HEK293 (cell line): Measurements from ENCODE around the gene MPC1.

Experiments
- CTCF ChIA-PET: fragments of 350-600 bp; formaldehyde crosslinking; extraction: SDS; loops from one replicate; lab custom pipeline; 2021; ENCODE audit warnings: antibody characterized with exemption; lab: Yijun Ruan, JAX
- POLR2A ChIA-PET: fragments of 300-600 bp; formaldehyde crosslinking; extraction: SDS; loops from one replicate; lab custom pipeline; 2020; ENCODE audit warnings: antibody characterized with exemption, inconsistent platforms; lab: Yijun Ruan, JAX
- H3K27ac ChIP-seq: fragments of 200-500 bp; sonication (Bioruptor generic); 2 replicates; pipeline ENCODE4 v1.5.1; 2014; ENCODE audit warnings: low read depth, low read length, control low read depth, inconsistent platforms; ENCODE audit errors: extremely low read depth
- H3K36me3 ChIP-seq, 2 experiments: fragments of 200-500 bp in 1 of 2; sonication (Bioruptor generic) in 1 of 2; 1 replicate in 1 of 2; 2 replicates in 1 of 2; pipeline ENCODE4 v1.5.1; 2014 to 2017; ENCODE audit warnings: inconsistent platforms in 2 of 2, low read length in 2 of 2; ENCODE audit not compliant: control insufficient read depth in 2 of 2, insufficient read depth in 1 of 2
- H3K4me1 ChIP-seq: fragments of 200-500 bp; sonication (Bioruptor generic); 2 replicates; pipeline ENCODE4 v1.5.1; 2014; ENCODE audit warnings: mild to moderate bottlenecking, low read length, inconsistent platforms; ENCODE audit not compliant: control insufficient read depth, insufficient read depth
- H3K4me3 ChIP-seq: 2 replicates; pipeline ENCODE4 v1.5.1; 2011; ENCODE audit warnings: low read depth, mild to moderate bottlenecking, control low read depth, low read length, moderate library complexity
- H3K9me3 ChIP-seq: fragments of 200-500 bp; sonication (Bioruptor generic); 2 replicates; pipeline ENCODE4 v1.5.1; 2014; ENCODE audit warnings: low read depth, low read length, inconsistent platforms; ENCODE audit not compliant: control insufficient read depth, insufficient read depth
- HOXC10 ChIP-seq: sonication (generic); formaldehyde crosslinking; IDR thresholded peaks from 2 replicates; pipeline ENCODE4 v1.8.1; 2023; ENCODE audit warnings: mild to moderate bottlenecking, missing genetic modification reagents
- SETDB1 ChIP-seq: IDR thresholded peaks from one replicate; pipeline ENCODE4 v1.6.1; 2017; ENCODE audit warnings: mild to moderate bottlenecking, low read length, moderate library complexity, mixed read lengths; ENCODE audit not compliant: insufficient read length
- ZNF121 ChIP-seq: fragments of 450-650 bp; formaldehyde crosslinking; IDR thresholded peaks from 2 replicates; pipeline ENCODE4 v1.5.1; 2016; ENCODE audit warnings: missing biosample characterization, missing genetic modification characterization
- ZNF146 ChIP-seq: fragments of 450-650 bp; formaldehyde crosslinking; IDR thresholded peaks from 2 replicates; pipeline ENCODE4 v1.5.1; 2016; ENCODE audit warnings: missing biosample characterization, missing genetic modification characterization
- ZNF202 ChIP-seq: fragments of 450-650 bp; formaldehyde crosslinking; IDR thresholded peaks from 2 replicates; pipeline ENCODE4 v1.5.1; 2016; ENCODE audit warnings: missing biosample characterization, missing genetic modification characterization, borderline replicate concordance
- ZNF221 ChIP-seq: fragments of 450-650 bp; formaldehyde crosslinking; IDR thresholded peaks from 2 replicates; pipeline ENCODE4 v1.5.1; 2017; ENCODE audit warnings: missing biosample characterization, missing genetic modification characterization, borderline replicate concordance
- ZNF223 ChIP-seq: fragments of 450-650 bp; formaldehyde crosslinking; IDR thresholded peaks from 2 replicates; pipeline ENCODE4 v1.5.1; 2016; ENCODE audit warnings: missing biosample characterization, missing genetic modification characterization
- ZNF292 ChIP-seq: fragments of 450-650 bp; formaldehyde crosslinking; IDR thresholded peaks from 2 replicates; pipeline ENCODE4 v1.5.1; 2016; ENCODE audit warnings: low read depth, missing biosample characterization, missing genetic modification characterization, borderline replicate concordance
- ZNF354C ChIP-seq: fragments of 450-650 bp; formaldehyde crosslinking; IDR thresholded peaks from 2 replicates; pipeline ENCODE4 v1.5.1; 2016; ENCODE audit warnings: missing biosample characterization, missing genetic modification characterization, low read depth, borderline replicate concordance
- ZNF433 ChIP-seq: fragments of 450-650 bp; formaldehyde crosslinking; IDR thresholded peaks from 2 replicates; pipeline ENCODE4 v1.5.1; 2016; ENCODE audit warnings: missing biosample characterization, missing genetic modification characterization, low read depth
- ZNF549 ChIP-seq: fragments of 450-650 bp; IDR thresholded peaks from 2 replicates; pipeline ENCODE4 v1.5.1; 2018; ENCODE audit warnings: missing biosample characterization, missing genetic modification characterization, mild to moderate bottlenecking, inconsistent platforms, moderate library complexity
- ZNF660 ChIP-seq: fragments of 450-650 bp; IDR thresholded peaks from 2 replicates; pipeline ENCODE4 v1.5.1; 2018; ENCODE audit warnings: missing biosample characterization, mild to moderate bottlenecking, missing genetic modification characterization
- ZNF776 ChIP-seq: fragments of 450-650 bp; formaldehyde crosslinking; IDR thresholded peaks from 2 replicates; pipeline ENCODE4 v1.5.0; 2017; ENCODE audit warnings: missing biosample characterization, missing genetic modification characterization, borderline replicate concordance
- ZSCAN23 ChIP-seq: fragments of 450-650 bp; formaldehyde crosslinking; IDR thresholded peaks from 2 replicates; pipeline ENCODE4 v1.5.1; 2016; ENCODE audit warnings: missing biosample characterization, missing genetic modification characterization
- TF ChIP-seq, protein P1 (sequence below): fragments of 450-650 bp; formaldehyde crosslinking; optimal IDR thresholded peaks from 2 replicates; pipeline ENCODE3; 2016; ENCODE audit warnings: missing biosample characterization, mild to moderate bottlenecking, missing genetic modification characterization
- TF ChIP-seq, protein P2 (sequence below): fragments of 450-650 bp; formaldehyde crosslinking; IDR thresholded peaks from 2 replicates; pipeline ENCODE4 v1.5.1; 2016; ENCODE audit warnings: missing biosample characterization, missing genetic modification characterization
- TF ChIP-seq, protein P3 (sequence below): fragments of 450-650 bp; formaldehyde crosslinking; IDR thresholded peaks from 2 replicates; pipeline ENCODE4 v1.5.1; 2017; ENCODE audit warnings: missing biosample characterization, missing genetic modification characterization
- TF ChIP-seq, protein P4 (sequence below): fragments of 450-650 bp; formaldehyde crosslinking; IDR thresholded peaks from 2 replicates; pipeline ENCODE4 v1.5.1; 2017; ENCODE audit warnings: missing biosample characterization, missing genetic modification characterization

The MPC1 gene

DNA sequence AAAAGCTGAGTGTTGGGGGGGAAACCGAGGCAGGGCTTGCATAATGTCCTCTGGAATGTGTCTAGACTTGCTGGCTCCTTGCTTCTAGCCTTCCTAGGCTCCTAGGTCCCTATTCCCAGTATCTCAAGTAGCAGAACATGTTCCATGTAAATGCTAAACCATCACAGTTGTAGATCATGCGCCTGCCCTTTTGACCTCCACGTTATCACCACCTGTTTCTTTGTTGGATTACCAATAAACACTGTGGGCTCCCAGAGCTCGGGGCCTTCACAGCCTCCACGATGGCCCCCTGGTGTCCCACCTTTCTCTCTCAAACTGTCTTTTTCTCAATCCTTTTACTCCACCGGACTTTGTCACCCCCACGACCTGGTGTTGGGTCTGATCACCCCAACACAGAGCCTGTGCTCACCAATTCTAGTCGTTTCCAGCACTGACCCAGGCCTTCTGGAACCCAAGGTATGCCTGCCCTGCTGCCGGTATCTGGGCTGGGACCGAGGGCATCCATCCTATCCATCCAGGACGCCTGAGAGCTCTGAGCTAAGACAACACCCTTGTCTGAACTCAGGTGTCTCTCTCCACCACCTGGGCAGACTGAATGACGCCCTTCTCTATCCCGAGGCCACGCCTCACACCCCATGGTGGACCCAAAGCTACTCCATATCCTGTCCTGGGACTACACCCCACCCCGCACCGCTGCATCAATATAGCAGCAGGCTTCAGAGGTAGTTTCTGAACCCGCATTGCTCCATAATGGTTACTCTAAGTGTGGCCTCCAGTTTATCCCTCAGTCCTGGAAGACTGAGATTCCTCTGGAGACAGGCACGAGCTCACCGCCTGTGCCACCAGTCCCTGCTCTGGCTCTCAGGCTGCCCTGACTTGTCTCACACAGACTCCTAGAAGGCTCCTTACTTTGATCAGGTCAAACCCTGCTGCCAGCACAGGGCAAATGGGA is 65.2 kb downstream of the MPC1 start:
- TF ChIP-seq ZNF146 (tag by site-specific recombination) (no peak), ZNF549 (no peak), ZNF776 (tag by site-specific recombination) (no peak), ZNF202 (tag by site-specific recombination) (no peak), ZNF292 (no peak), ZNF223 (tag by site-specific recombination) (no peak)
- H3K27ac ChIP-seq, result no peak overlapping the region
- H3K4me3 ChIP-seq, result no peak overlapping the region
- H3K4me1 ChIP-seq, result no peaks in the 10 kb centered on the region
- ChIA-PET CTCF (interaction anchor here (0.8 to 1.5 kb wide), 3 partner anchors 77 to 160 kb away, joined by 3 to 9 read pairs (median 4); no protein-coding TSS in a partner anchor), POLR2A (interaction anchor here (1.7 kb wide), 1 partner anchor 25 kb away, joined by 4 read pairs; the partner anchor contains the start of gene SFT2D1)
- no peaks in the 10 kb centered on the region for H3K9me3 ChIP-seq
- H3K36me3 ChIP-seq, result peaks cover 21 to 34% of the 10 kb centered on the region in 2 experiments

GRCh38 chr6:166315436-166315835 is 67.3 kb downstream of the MPC1 start:
- CTCF ChIA-PET, result no interaction called here
- Histone ChIP-seq H3K36me3 (peaks cover under 1 to 16% of the 10 kb centered on the region in 2 experiments; a peak in 2 of 3 replicates), H3K4me3 (no peak overlapping the region), H3K4me1 (no peaks in the 10 kb centered on the region), H3K27ac (no peak overlapping the region), H3K9me3 (no peaks in the 10 kb centered on the region)
- TF ChIP-seq HOXC10 (CRISPR knock-in tag), result no peak
- no peak for TF ChIP-seq ZNF221 (tag by site-specific recombination)
- no peak for TF ChIP-seq SETDB1
- no peak for TF ChIP-seq ZNF433 (tag by site-specific recombination)
- TF ChIP-seq, protein P1, sequence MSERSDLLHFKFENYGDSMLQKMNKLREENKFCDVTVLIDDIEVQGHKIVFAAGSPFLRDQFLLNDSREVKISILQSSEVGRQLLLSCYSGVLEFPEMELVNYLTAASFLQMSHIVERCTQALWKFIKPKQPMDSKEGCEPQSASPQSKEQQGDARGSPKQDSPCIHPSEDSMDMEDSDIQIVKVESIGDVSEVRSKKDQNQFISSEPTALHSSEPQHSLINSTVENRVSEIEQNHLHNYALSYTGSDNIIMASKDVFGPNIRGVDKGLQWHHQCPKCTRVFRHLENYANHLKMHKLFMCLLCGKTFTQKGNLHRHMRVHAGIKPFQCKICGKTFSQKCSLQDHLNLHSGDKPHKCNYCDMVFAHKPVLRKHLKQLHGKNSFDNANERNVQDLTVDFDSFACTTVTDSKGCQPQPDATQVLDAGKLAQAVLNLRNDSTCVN (tag by site-specific recombination), result no peak
- TF ChIP-seq, protein P2, sequence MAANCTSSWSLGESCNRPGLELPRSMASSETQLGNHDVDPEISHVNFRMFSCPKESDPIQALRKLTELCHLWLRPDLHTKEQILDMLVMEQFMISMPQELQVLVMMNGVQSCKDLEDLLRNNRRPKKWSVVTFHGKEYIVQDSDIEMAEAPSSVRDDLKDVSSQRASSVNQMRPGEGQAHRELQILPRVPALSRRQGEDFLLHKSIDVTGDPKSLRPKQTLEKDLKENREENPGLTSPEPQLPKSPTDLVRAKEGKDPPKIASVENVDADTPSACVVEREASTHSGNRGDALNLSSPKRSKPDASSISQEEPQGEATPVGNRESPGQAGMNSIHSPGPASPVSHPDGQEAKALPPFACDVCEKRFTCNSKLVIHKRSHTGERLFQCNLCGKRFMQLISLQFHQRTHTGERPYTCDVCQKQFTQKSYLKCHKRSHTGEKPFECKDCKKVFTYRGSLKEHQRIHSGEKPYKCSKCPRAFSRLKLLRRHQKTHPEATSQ (tag by site-specific recombination), result no peak
- TF ChIP-seq, protein P3, sequence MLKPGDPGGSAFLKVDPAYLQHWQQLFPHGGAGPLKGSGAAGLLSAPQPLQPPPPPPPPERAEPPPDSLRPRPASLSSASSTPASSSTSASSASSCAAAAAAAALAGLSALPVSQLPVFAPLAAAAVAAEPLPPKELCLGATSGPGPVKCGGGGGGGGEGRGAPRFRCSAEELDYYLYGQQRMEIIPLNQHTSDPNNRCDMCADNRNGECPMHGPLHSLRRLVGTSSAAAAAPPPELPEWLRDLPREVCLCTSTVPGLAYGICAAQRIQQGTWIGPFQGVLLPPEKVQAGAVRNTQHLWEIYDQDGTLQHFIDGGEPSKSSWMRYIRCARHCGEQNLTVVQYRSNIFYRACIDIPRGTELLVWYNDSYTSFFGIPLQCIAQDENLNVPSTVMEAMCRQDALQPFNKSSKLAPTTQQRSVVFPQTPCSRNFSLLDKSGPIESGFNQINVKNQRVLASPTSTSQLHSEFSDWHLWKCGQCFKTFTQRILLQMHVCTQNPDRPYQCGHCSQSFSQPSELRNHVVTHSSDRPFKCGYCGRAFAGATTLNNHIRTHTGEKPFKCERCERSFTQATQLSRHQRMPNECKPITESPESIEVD (tag by site-specific recombination), result no peak
- no peak for TF ChIP-seq ZNF354C
- no peak for TF ChIP-seq ZSCAN23 (tag by site-specific recombination)
- no peak for TF ChIP-seq ZNF660
- TF ChIP-seq, protein P4, sequence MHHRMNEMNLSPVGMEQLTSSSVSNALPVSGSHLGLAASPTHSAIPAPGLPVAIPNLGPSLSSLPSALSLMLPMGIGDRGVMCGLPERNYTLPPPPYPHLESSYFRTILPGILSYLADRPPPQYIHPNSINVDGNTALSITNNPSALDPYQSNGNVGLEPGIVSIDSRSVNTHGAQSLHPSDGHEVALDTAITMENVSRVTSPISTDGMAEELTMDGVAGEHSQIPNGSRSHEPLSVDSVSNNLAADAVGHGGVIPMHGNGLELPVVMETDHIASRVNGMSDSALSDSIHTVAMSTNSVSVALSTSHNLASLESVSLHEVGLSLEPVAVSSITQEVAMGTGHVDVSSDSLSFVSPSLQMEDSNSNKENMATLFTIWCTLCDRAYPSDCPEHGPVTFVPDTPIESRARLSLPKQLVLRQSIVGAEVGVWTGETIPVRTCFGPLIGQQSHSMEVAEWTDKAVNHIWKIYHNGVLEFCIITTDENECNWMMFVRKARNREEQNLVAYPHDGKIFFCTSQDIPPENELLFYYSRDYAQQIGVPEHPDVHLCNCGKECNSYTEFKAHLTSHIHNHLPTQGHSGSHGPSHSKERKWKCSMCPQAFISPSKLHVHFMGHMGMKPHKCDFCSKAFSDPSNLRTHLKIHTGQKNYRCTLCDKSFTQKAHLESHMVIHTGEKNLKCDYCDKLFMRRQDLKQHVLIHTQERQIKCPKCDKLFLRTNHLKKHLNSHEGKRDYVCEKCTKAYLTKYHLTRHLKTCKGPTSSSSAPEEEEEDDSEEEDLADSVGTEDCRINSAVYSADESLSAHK (tag by site-specific recombination), result no peak
- no peak for TF ChIP-seq ZNF121 (tag by site-specific recombination)
- POLR2A ChIA-PET, result no interaction called here
